ENCODE results near the gene SPAG4.

SPAG4 gene

GRCh38 chr20:35600176-35600992 lies 15.2 kb upstream of the SPAG4 start:
- no peak for DNase-seq

DNA sequence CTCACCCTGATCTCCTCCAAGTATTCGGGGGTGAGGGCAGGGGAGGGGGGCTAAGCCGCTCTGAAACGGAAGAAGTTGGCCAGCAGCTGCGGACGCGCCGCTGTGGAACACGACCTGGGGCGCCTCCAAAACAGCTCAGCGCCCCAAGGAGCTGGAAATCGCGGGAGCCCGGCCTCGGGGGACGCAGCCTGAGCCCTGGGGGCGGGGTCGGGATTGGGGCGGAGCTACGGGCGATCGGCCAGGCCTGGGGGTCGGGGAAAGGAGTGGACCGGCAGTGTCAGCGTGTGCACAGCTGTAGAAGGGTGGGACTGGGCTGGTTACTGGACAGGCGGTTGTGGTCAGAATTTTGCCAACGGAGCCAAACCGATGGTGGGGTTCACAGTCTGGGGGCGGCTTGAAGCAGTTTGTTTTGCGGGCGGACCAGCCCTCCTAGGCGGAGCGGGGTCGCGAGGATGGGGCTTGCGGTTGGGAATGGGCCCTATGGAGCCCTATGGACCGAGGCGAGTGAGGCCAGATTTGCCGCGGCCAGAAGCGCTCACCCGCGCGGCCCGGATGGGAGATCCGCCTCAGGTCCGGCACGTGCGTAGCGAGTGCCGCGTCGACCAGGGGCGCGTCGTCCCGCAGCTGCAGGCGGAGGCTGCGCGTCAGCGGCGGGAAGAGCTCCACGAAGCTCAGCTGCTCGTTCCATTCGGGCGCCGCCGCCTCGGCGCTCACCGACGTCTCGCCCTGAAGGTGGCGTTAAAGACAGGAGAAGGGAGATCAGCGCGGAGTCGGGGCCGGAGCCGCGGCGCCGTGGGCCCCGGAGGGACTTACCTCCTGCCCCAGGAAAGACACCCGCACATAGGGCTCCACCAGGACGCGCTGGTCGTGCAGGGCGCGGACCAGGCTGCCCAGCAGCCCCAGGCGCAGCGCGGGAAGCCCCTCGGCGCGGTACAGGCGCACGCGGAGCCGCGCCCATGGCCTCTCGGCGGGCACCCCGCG lies 14.3 kb upstream of the SPAG4 start:
- no peak for DNase-seq

GRCh38 chr20:35601990-35602389 lies 13.6 kb upstream of the SPAG4 start:
- no peak for DNase-seq

DNA sequence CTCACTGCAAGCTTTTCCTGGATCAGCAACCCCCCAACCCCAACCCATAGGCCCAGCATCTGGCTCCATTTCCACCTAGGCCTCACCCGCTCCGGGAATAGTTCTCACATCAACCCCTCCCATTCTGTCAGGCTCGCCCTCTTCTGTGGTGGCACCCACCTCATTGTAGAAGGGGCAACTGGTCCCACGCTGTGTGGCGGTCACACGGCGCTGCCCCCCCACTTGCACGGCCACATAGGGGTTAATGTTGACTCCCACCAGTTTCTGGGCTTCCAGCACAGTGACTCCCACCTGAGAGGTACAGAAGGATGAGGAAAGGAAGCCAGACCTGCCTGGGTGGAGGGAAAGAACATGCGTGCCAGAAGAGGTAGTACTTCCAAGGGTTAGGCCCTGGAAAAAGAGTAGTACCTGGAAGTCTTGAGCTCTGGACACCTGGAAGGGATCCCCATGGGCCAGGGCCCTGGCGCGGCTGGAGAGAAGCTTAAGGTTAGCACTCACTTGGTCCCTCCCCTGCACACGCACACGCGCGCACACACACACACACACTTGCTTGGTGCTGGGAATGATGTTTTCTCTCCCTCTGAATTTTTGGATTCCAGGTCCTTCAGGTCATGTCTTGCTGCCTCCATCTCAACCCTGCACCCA lies 12.7 kb upstream of the SPAG4 start:
- DNase-seq = no peak

DNA sequence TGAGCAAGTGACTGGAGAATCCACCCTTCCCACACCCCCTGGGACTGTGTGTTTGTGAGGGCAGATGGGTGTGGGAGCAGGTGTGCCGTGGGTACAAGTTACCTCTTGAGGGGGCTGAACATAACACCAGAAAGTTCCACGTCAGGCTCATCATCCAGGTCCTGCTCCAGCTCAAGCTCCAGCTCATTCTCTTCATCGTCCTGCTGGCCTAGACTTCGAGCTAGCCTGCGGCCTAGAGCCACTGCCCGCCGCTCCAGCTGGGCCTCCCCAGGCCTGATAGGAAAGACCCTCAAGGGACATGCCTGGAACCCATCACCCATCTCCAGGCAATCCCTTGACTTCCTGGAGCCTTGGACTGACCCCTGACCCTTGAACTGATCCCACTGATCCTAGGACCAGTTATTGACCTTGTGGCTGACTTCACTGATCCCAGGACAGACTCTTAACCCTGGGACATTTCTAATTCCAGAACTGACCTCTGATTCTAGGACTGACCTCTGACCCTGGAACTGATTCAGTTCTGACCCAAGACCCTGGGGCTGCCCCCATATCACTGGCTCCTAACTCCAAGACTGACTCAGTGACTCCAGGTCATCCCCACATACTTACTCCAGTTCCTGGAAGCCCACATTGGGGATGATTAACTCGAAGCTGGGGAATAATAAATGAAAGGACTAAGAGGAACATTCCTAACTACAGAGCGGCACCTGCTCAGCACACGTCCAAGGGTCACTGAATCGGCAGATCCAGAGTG lies 11.8 kb upstream of the SPAG4 start:
- DNase-seq = no peak

DNA sequence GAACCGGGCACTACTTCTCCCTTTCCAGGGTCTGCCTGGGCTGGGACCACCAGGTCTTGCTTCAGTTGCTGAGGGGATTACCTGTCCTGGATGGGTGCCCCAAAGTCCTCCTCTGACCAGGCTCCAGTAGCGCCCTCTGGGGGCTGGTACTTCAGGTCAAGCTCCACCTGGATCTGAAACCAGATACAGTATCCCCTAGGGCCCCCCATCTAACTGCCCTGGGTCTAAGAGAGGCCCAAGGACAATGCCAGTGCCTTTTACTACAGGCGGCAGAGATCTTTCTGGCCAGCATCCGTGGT lies 11.2 kb upstream of the SPAG4 start:
- no peak for DNase-seq

DNA sequence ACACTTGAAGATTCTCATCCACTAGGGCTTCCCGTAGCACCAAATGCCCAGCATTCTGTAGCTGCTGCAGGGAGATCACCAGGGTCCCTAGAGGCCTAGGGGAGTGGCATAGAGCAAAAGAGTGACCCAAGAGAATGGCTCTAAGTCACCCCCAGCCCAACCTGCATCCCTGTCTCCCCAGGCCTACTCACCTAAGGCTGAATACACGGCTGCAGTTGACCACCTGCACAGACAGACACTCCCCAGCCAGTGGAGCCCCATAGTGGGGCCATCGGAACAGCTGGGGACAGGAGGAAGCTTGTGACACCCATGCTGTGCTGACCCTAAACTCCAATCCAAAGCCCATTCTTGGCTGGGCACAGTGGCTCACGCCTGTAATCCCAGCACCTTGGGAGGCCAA lies 9.5 kb upstream of the SPAG4 start:
- no peak for DNase-seq

GRCh38 chr20:35607003-35607735 lies 8.5 kb upstream of the SPAG4 start:
- DNase-seq = no peak

DNA sequence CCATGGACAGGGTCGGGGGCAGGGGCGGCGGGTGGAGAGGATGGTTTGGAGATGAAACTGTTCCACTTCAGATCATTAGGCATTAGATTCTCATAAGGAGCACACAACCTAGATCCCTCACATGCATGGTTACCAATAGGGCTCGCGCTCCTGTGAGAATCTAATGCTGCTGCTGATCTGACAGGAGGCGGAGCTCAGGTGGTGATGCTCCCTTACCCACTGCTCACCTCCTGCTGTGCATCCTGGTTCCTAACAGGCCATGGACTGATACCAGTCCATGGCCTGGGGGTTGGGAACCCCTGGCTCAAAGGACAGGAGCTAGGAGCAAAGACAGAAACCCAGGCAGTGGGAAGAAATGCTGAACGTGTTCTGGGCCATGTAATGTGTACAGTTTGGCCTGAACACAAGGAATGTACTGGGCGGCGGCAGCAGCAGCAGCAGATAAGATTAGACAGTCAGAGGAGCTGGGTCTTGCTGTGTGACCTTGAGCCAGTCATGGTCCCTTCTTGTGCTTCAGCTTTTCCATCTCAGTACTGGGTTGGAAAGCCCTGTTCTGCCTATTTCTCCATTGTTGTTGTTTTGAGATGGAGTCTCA lies 4.7 kb upstream of the SPAG4 start:
- DNase-seq = no peak

DNA sequence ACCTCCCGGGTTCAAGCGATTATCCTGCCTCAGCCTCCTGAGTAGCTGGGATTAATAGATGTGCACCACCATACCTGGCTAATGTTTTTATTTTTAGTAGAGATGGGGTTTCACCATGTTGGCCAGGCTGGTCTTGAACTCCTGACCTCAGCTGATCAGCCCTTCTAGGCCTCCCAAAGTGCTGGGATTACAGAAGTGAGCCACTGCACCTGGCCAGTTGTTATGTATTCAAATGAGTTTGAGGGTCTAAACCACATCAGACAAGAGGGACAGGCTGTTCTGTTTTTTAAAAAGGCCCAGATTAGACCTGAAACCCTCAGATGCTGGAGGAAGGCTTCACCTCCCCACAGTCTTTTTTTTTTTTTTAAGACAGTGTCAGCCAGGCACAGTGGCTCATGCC lies 4.1 kb upstream of the SPAG4 start:
- no peak for DNase-seq

GRCh38 chr20:35616465-35617396 lies 1.1 kb downstream of the SPAG4 start:
- no peak for DNase-seq

DNA sequence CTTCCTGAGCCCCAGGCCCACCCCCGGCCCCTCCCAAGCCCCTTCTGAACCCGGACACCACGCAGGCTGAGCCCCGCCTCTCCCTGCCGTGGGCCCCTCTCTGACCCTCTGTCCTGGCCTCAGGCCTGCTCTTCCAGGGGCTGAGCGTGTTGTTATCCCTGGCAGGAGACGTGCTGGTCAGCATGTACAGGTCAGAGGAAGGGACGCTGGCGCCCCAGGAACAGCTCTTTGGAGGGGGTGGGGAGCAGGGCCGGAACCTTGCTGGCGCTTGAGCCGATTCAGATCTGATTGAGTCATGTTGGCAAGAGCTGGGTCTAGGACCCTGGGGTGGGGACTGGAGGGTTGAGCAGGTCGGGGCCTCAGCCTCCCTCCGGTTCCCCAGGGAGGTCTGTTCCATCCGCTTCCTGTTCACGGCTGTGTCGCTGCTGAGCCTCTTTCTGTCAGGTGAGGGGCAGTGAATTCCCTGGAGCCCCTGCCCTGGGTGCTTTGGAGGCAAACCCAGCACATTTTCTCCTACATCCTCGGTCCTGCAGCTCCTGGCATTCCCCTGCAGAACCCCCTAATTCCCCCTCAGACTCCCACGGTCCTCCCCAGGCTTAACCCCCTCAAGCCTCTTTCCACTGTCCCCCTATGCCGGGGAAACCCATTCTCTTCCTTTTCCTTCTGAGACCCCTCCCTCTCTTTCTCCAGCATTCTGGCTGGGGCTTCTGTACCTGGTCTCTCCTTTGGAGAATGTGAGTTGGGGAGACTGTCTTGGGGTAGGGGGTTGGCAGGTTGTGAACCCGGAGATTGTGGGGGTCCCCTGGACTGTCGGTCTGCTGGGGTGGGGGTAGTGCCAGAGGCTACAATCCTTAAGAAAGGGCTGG lies 2.0 kb downstream of the SPAG4 start:
- no peak for DNase-seq

DNA sequence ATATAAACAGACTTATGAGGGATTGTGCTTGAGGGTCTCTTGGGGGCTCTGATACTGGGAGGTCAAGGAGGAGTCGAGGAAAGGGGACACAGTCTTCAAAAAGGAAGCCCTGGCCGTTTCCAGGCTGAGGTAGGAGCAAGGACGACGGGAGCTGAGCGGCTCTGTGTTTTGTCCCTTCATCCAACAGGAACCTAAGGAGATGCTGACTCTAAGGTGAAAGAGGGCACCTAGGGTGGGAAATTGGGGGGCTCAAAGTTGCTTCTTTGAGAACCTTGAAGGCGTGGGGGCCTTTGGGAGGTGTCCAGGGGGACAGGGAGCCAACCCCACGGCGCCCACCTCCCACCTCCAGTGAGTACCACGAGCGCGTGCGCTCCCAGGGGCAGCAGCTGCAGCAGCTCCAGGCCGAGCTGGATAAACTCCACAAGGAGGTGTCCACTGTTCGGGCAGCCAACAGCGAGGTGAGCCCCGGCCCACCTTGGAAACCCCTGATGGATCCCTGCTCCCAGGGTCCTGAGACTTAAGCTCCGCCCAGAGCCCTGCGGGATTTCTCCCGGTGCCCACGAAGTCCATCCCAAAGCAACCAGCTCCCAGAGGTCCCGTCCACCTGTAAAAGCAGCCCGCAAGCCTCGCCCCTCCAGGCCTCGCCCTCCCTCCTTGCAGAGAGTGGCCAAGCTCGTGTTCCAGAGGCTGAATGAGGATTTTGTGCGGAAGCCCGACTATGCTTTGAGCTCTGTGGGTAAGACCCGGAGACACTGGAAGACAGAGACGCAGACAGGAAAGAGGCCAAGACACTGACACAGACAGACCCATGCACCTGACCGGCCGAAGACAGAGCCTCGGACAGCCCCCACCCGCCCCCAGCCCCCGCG lies 2.9 kb downstream of the SPAG4 start:
- DNase-seq = no peak

DNA sequence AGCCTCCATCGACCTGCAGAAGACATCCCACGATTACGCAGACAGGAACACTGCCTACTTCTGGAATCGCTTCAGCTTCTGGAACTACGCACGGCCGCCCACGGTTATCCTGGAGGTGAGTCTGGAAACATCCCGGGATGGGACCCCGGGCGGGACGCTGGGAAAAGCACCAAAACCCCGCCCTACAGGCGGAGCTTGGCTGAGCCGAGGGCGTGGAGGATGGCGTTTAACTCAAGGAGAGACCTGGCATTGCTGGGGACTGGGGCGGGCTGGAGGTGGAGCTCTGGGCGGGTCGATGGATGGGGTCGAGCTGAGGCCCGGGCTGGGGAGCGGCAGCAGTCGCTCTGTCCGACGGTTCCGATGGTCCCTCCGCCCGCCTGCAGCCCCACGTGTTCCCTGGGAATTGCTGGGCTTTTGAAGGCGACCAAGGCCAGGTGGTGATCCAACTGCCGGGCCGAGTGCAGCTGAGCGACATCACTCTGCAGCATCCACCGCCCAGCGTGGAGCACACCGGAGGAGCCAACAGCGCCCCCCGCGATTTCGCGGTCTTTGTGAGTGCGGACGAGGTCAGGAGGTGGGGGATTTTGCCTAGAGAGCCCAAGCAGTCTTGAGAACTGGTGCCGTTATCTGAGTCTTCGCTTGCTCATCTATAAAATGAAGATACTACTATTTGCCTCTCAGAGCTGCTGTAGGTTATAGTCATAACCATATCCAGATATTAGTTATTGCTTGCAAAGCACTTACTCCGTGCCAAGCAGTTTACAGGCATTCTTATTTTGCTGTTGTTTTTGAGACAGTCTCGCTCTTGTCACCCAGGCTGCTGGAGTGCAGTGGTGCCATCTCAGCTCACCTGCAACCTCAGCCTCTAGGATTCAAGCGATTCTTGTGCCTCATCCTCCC lies 3.8 kb downstream of the SPAG4 start:
- DNase-seq = no peak

GRCh38 chr20:35620818-35621559 lies 5.4 kb downstream of the SPAG4 start:
- DNase-seq = no peak

GRCh38 chr20:35621560-35621946 lies 5.9 kb downstream of the SPAG4 start:
- no peak for DNase-seq
